H1 (cell line): ENCODE measurements around the gene CDV3. TPM values are rescaled to one million over a fixed set of nuclear protein-coding genes. Genes with fewer than 3 reads are reported as not detected.

Source experiments
- ASH2L ChIP-seq: fragments of 200-600, 300-600 bp; sonication (generic); IDR thresholded peaks from one replicate; pipeline ENCODE4 v1.7.1; 2017; ENCODE audit warnings: low read length
- BCL11A ChIP-seq, 2 experiments: IDR thresholded peaks; one replicate each; pipeline ENCODE4 v1.6.1; 2011; ENCODE audit warnings: low read depth in 2 of 2, low read length in 2 of 2, mild to moderate bottlenecking in 2 of 2
- CEBPB ChIP-seq: IDR thresholded peaks from 2 replicates; pipeline ENCODE4 v1.6.1; 2012; ENCODE audit warnings: low read depth, low read length
- CHD2 ChIP-seq: IDR thresholded peaks from 2 replicates; pipeline ENCODE4 v1.6.1; 2012; ENCODE audit warnings: low read length, improper control_type of control experiment
- CTBP2 ChIP-seq: IDR thresholded peaks from 2 replicates; pipeline ENCODE4 v1.7.0; 2011; ENCODE audit warnings: borderline replicate concordance, mild to moderate bottlenecking, moderate library complexity, mixed read lengths, low read length; ENCODE audit not compliant: insufficient read depth, insufficient read length
- NRF1 ChIP-seq: IDR thresholded peaks from 2 replicates; pipeline ENCODE4 v1.6.1; 2011; ENCODE audit warnings: mild to moderate bottlenecking, low read depth, low read length, improper control_type of control experiment
- RFX5 ChIP-seq: IDR thresholded peaks from 2 replicates; pipeline ENCODE4 v1.6.1; 2011; ENCODE audit warnings: low read depth, low read length, improper control_type of control experiment, borderline replicate concordance
- SUZ12 ChIP-seq: fragments of 200-600 bp; sonication (generic); IDR thresholded peaks from 2 replicates; pipeline ENCODE4 v1.6.1; 2012; ENCODE audit warnings: mild to moderate bottlenecking, inconsistent platforms, low read length, moderate library complexity, mixed read lengths
- TBP ChIP-seq: IDR thresholded peaks from 2 replicates; pipeline ENCODE4 v1.6.1; 2011; ENCODE audit warnings: low read depth, low read length, improper control_type of control experiment
- polyA plus RNA-seq, 7 experiments: library from polyadenylated mRNA; depleted of rRNA in 3 of 7; stranded (reverse) in 5 of 7; unstranded in 2 of 7; fragments of >200 nt in 5 of 7; fragments of 200-250 nt in 2 of 7; gene quantifications; 1 replicate in 5 of 7; 2 replicates in 1 of 7; 4 replicates in 1 of 7; pipeline versions ENCODE4 v1.2.1 to v1.2.3, GENCODE V29; 2011 to 2013; ENCODE audit warnings: missing spikeins in 2 of 7, mixed read lengths in 2 of 7
- total RNA-seq: library from RNA; stranded (reverse); fragmentation: NEBNext Ultra II Directional; extraction: Animal tissue kit (Norgen Biotek cat#: 25700); gene quantifications from 2 replicates; pipeline ENCODE4 v1.2.1, GENCODE V29; 2021

Gene CDV3
- total and polyA plus RNA-seq, 2 of the 8 experiments (the other 6 are each of a cell fraction or from before 2014, with no cell fraction given), result 29.4 to 163 TPM

- no peak for TF ChIP-seq NRF1
- no peak for TF ChIP-seq TBP
- no peak for TF ChIP-seq BCL11A (IDR thresholded peaks at IDR 0.05; ENCODE audit: low read depth in 2 of 2, low read length in 2 of 2)
- TF ChIP-seq ASH2L, result no peak
- TF ChIP-seq CHD2, result no peak
- TF ChIP-seq RFX5, result no peak
- TF ChIP-seq CEBPB, result no peak
- no peak for TF ChIP-seq SUZ12
- no peak for TF ChIP-seq CTBP2
Observed at GRCh38 chr3:133562376-133562775, 11.1 kb upstream of the CDV3 start (continued).
